ENCODE measurements around the gene EFL1.
"Not testable (repeated sequence)": the region's sequence is repeated elsewhere in the genome, so short reads cannot be mapped to it uniquely, and the experiment has no call there.

EFL1 gene

DNA sequence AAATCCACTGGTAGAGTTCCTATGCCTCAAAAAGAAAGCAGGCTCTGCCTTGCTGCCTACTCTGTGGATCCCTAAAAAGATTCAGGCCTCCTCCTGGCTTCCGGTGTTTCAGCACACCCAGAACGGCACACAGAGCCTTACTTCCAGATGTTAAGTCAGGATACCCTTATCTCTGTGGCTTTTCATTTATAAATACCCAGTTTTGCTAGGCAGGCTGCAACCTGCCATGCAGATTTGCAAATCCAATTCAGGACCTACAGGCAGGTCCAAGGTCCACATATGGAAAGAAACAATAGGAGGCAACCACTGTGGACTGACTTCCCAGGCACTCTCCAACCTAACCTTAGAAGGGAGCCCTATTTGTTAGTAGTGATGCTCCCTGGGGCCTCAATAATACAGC lies 30.7 kb downstream of the EFL1 start:
- Histone ChIP-seq H3K4me1 (ENCODE audit: insufficient read depth, low read length) (no peaks in the 10 kb centered on the region), H3K27ac (ENCODE audit: low read depth, low read length) (no peak overlapping the region)

GRCh38 chr15:82231233-82231632 lies 31.3 kb downstream of the EFL1 start:
- Histone ChIP-seq H3K4me3 (ENCODE audit: low read depth in 1 of 2, low read length in 2 of 2) (no peak overlapping the region), H3K4me1 (ENCODE audit: insufficient read depth, low read length) (no peaks in the 10 kb centered on the region), H3K9me3 (ENCODE audit: low read length) (no peaks in the 10 kb centered on the region), H3K27me3 (ENCODE audit: control insufficient read depth in 1 of 2, insufficient read depth in 2 of 2, low read length in 2 of 2) (no peaks in the 10 kb centered on the region), H3K9ac (ENCODE audit: low read length) (no peak overlapping the region), H3K27ac (ENCODE audit: low read depth, low read length) (no peak overlapping the region), H3K36me3 (ENCODE audit: insufficient read depth, low read length) (peaks cover 4% of the 10 kb centered on the region)

More for the DNA sequence above, 30.7 kb downstream of the EFL1 start:
- H3K4me3 ChIP-seq (ENCODE audit: low read depth in 1 of 2, low read length in 2 of 2), result no peak overlapping the region
- no peak overlapping the region for H3K9ac ChIP-seq (ENCODE audit: low read length)
- no peaks in the 10 kb centered on the region for H3K27me3 ChIP-seq (ENCODE audit: control insufficient read depth in 1 of 2, insufficient read depth in 2 of 2, low read length in 2 of 2)
- peaks cover 4% of the 10 kb centered on the region for H3K36me3 ChIP-seq (ENCODE audit: insufficient read depth, low read length)
- H3K9me3 ChIP-seq (ENCODE audit: low read length), result no peaks in the 10 kb centered on the region

DNA sequence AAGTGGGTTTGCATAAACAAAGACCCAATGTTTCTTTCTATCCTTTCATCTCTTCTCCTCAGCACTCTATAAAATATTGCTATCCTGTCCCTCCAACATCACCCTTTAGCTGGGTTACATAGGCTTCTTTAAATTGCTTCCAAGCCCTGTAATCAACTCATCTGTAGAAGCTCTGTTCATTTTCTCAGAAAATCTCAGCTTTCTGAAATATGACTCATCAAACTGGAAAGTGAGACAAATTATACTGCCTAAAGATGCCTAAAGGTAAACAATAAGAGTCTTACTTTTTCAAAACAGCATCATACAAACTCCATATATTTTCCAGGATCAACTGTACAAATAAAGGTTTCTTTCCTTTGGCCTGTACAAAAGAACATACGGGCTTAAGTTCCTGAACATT lies 33.8 kb downstream of the EFL1 start:
- Histone ChIP-seq H3K27me3 (ENCODE audit: control insufficient read depth in 1 of 2, insufficient read depth in 2 of 2, low read length in 2 of 2) (no peaks in the 10 kb centered on the region), H3K4me1 (ENCODE audit: insufficient read depth, low read length) (no peaks in the 10 kb centered on the region), H3K4me3 (ENCODE audit: low read depth in 1 of 2, low read length in 2 of 2) (no peak overlapping the region), H3K9ac (ENCODE audit: low read length) (no peak overlapping the region), H3K9me3 (ENCODE audit: low read length) (no peaks in the 10 kb centered on the region), H3K36me3 (ENCODE audit: insufficient read depth, low read length) (peaks cover 4% of the 10 kb centered on the region), H3K27ac (ENCODE audit: low read depth, low read length) (no peak overlapping the region)

GRCh38 chr15:82221535-82221934 lies 41.0 kb downstream of the EFL1 start:
- not testable (repeated sequence) for H3K9me3 ChIP-seq (ENCODE audit: low read length); H3K36me3 ChIP-seq (ENCODE audit: insufficient read depth, low read length); H3K4me3 ChIP-seq (ENCODE audit: low read depth in 1 of 2, low read length in 2 of 2); H3K27me3 ChIP-seq (ENCODE audit: control insufficient read depth in 1 of 2, insufficient read depth in 2 of 2, low read length in 2 of 2); H3K4me1 ChIP-seq (ENCODE audit: insufficient read depth, low read length); H3K27ac ChIP-seq (ENCODE audit: low read depth, low read length); H3K9ac ChIP-seq (ENCODE audit: low read length)

DNA sequence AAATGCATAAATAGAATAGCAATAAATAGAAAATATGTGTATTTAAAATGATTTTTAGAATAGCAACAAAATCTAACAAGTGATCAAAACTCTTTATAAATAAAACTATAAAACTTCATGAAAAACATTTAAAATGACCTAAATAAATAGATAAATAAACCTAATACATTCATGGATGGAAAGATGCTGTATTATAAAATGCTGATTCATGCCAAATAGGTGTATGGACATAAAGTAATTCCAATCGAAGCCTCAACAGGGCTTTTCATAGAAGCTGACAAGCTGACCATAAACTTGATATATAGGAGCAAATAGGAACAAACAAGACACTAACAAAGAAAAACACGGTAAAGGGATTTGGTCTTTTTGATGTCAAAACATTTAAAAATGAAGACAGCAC lies 46.4 kb downstream of the EFL1 start:
- H3K9ac ChIP-seq (ENCODE audit: low read length); H3K27ac ChIP-seq (ENCODE audit: low read depth, low read length): not testable (repeated sequence)

GRCh38 chr15:82212201-82212600 lies 50.3 kb downstream of the EFL1 start:
- H3K9me3 ChIP-seq (ENCODE audit: low read length); H3K27me3 ChIP-seq (ENCODE audit: control insufficient read depth in 1 of 2, insufficient read depth in 2 of 2, low read length in 2 of 2); H3K9ac ChIP-seq (ENCODE audit: low read length); H3K4me1 ChIP-seq (ENCODE audit: insufficient read depth, low read length); H3K27ac ChIP-seq (ENCODE audit: low read depth, low read length); H3K36me3 ChIP-seq (ENCODE audit: insufficient read depth, low read length); H3K4me3 ChIP-seq (ENCODE audit: low read depth in 1 of 2, low read length in 2 of 2): not testable (repeated sequence)

More for the DNA sequence above, 46.4 kb downstream of the EFL1 start:
- H3K9me3 ChIP-seq (ENCODE audit: low read length); H3K27me3 ChIP-seq (ENCODE audit: control insufficient read depth in 1 of 2, insufficient read depth in 2 of 2, low read length in 2 of 2); H3K36me3 ChIP-seq (ENCODE audit: insufficient read depth, low read length); H3K4me1 ChIP-seq (ENCODE audit: insufficient read depth, low read length); H3K4me3 ChIP-seq (ENCODE audit: low read depth in 1 of 2, low read length in 2 of 2): not testable (repeated sequence)

GRCh38 chr15:82210066-82210597 lies 52.4 kb downstream of the EFL1 start:
- H3K4me3 ChIP-seq (ENCODE audit: low read depth in 1 of 2, low read length in 2 of 2); H3K27me3 ChIP-seq (ENCODE audit: control insufficient read depth in 1 of 2, insufficient read depth in 2 of 2, low read length in 2 of 2); H3K4me1 ChIP-seq (ENCODE audit: insufficient read depth, low read length); H3K36me3 ChIP-seq (ENCODE audit: insufficient read depth, low read length); H3K9ac ChIP-seq (ENCODE audit: low read length); H3K27ac ChIP-seq (ENCODE audit: low read depth, low read length); H3K9me3 ChIP-seq (ENCODE audit: low read length): not testable (repeated sequence)

GRCh38 chr15:82204575-82204974 lies 58.0 kb downstream of the EFL1 start:
- not testable (repeated sequence) for H3K9ac ChIP-seq (ENCODE audit: low read length); H3K36me3 ChIP-seq (ENCODE audit: insufficient read depth, low read length); H3K27me3 ChIP-seq (ENCODE audit: control insufficient read depth in 1 of 2, insufficient read depth in 2 of 2, low read length in 2 of 2); H3K4me3 ChIP-seq (ENCODE audit: low read depth in 1 of 2, low read length in 2 of 2); H3K9me3 ChIP-seq (ENCODE audit: low read length); H3K4me1 ChIP-seq (ENCODE audit: insufficient read depth, low read length); H3K27ac ChIP-seq (ENCODE audit: low read depth, low read length)

GRCh38 chr15:82197733-82198594 lies 64.6 kb downstream of the EFL1 start:
- Histone ChIP-seq H3K4me1 (ENCODE audit: insufficient read depth, low read length) (no peaks in the 10 kb centered on the region), H3K9ac (ENCODE audit: low read length) (no peak overlapping the region), H3K4me3 (ENCODE audit: low read depth in 1 of 2, low read length in 2 of 2) (no peak overlapping the region), H3K27ac (ENCODE audit: low read depth, low read length) (no peak overlapping the region), H3K9me3 (ENCODE audit: low read length) (no peaks in the 10 kb centered on the region), H3K27me3 (ENCODE audit: control insufficient read depth in 1 of 2, insufficient read depth in 2 of 2, low read length in 2 of 2) (no peaks in the 10 kb centered on the region), H3K36me3 (ENCODE audit: insufficient read depth, low read length) (no peaks in the 10 kb centered on the region)

- Histone ChIP-seq H3K4me1 (ENCODE audit: insufficient read depth, low read length) (no peaks in the 10 kb centered on the region), H3K9ac (ENCODE audit: low read length) (no peak overlapping the region), H3K27ac (ENCODE audit: low read depth, low read length) (no peak overlapping the region), H3K36me3 (ENCODE audit: insufficient read depth, low read length) (no peaks in the 10 kb centered on the region), H3K9me3 (ENCODE audit: low read length) (no peaks in the 10 kb centered on the region), H3K4me3 (ENCODE audit: low read depth in 1 of 2, low read length in 2 of 2) (no peak overlapping the region), H3K27me3 (ENCODE audit: control insufficient read depth in 1 of 2, insufficient read depth in 2 of 2, low read length in 2 of 2) (no peaks in the 10 kb centered on the region)
Measured at GRCh38 chr15:82196353-82196752, 66.2 kb downstream of the EFL1 start.

DNA sequence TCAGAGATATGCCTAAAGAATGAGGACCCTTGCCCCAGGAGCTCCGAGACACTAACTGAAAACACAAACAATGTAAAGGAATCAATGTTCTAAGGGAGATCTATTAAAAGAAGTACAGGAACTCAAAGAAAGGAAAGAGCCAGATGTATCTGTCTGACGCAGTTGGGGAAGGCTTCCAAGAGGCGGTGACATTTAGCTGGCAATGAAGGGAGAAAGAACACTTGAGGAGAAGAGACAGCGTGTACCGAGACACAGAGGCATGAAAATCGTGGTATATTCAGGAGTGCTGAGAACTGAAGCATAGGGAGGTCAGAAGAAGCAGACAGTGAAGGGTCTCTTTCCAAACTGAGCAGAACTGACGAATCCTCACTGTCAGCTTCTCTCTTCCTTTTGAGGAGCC lies 66.7 kb downstream of the EFL1 start:
- H3K27me3 ChIP-seq (ENCODE audit: control insufficient read depth in 1 of 2, insufficient read depth in 2 of 2, low read length in 2 of 2); H3K36me3 ChIP-seq (ENCODE audit: insufficient read depth, low read length); H3K9ac ChIP-seq (ENCODE audit: low read length); H3K9me3 ChIP-seq (ENCODE audit: low read length); H3K4me3 ChIP-seq (ENCODE audit: low read depth in 1 of 2, low read length in 2 of 2); H3K4me1 ChIP-seq (ENCODE audit: insufficient read depth, low read length); H3K27ac ChIP-seq (ENCODE audit: low read depth, low read length): not testable (repeated sequence)

DNA sequence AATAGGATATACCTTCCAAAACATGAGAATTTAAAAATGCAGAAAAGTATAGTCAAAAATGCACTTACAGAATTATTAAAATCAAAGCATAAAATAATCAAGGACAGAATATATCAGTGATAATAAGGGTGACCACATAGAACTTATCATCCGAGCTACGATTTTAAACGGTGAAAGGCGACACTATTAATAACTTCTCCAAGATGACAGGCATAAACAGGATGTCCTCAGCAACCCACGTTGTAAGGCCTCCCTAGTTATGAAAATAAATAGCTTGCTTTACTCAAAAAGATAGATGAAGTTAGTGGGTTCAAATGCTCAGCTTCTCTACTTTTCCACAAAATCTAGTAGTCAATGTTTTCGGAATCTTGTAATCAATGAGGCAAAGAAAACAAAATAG lies 68.0 kb downstream of the EFL1 start:
- H3K4me1 ChIP-seq (ENCODE audit: insufficient read depth, low read length); H3K9me3 ChIP-seq (ENCODE audit: low read length); H3K36me3 ChIP-seq (ENCODE audit: insufficient read depth, low read length); H3K4me3 ChIP-seq (ENCODE audit: low read depth in 1 of 2, low read length in 2 of 2); H3K9ac ChIP-seq (ENCODE audit: low read length); H3K27me3 ChIP-seq (ENCODE audit: control insufficient read depth in 1 of 2, insufficient read depth in 2 of 2, low read length in 2 of 2); H3K27ac ChIP-seq (ENCODE audit: low read depth, low read length): not testable (repeated sequence)
